Measurements from ENCODE around the gene PRF1. TPM values are rescaled to one million over a fixed set of nuclear protein-coding genes. Genes with fewer than 3 reads are reported as not detected.
A peak's percentile ranks its signal among the peaks of the same experiment; 100 is the strongest.

The PRF1 gene
- total and polyA plus RNA-seq, 2 donors from 2014 or later = 1.4 to 8.8 TPM

DNA sequence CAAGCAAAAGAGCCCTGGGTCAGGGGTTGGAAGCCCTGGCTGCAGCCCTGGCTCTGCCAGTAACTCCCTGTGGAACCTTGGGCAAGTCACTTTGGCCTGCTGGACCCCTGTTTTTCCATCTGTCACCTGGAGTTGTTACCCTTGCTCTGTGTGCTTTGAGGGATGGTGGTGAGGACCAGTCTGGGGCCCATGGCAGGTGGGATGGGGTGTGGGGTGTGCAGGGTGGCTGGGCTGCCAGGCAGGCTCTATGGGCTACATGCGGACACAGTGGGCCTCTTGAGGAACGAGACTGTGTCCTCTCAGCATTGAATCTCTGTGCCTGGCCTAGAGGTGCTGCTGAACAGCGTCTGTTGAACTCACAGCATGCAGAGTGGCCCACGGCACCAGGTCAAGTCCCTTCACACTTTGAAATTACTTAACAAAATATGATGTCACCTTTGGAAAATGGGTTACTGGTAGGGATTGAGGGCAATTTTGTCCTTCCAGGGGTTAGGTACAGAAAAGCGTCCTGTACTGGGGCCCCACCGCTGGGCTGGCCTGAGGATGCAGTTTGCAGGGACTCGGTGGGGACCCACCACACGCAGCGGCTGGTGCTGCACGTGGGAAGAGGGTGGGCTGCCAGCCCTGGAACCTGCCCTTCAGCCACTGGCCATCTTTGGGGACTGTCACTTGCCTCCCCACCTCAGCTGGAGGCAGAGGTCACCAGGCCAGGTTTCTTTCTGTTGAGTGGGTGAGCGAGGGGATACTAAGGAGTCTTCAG is 45.3 kb downstream of the PRF1 start:
- Histone ChIP-seq H3K4me1 (ENCODE audit: control insufficient read depth in 2 of 3, insufficient read depth in 2 of 3, low read depth in 1 of 3, low read length in 3 of 3) (peaks cover 0 to 3% (median 0%) of the 10 kb centered on the region in 3 donors), H3K36me3 (ENCODE audit: control insufficient read depth in 2 of 3, insufficient read depth in 3 of 3, low read length in 3 of 3) (peaks cover 0 to 3% (median 0%) of the 10 kb centered on the region in 3 donors), H3K27ac (ENCODE audit: low read depth in 2 of 2, low read length in 2 of 2) (no peak overlapping the region), H3K4me3 (ENCODE audit: low read length in 3 of 3) (no peak overlapping the region), H3K9ac (ENCODE audit: low read length in 3 of 3) (no peak overlapping the region), H3K27me3 (ENCODE audit: control insufficient read depth, insufficient read depth, low read length) (no peaks in the 10 kb centered on the region), H3K9me3 (ENCODE audit: control insufficient read depth in 2 of 3, insufficient read depth in 1 of 3, low read length in 3 of 3) (no peaks in the 10 kb centered on the region)
- TF ChIP-seq, protein P1, sequence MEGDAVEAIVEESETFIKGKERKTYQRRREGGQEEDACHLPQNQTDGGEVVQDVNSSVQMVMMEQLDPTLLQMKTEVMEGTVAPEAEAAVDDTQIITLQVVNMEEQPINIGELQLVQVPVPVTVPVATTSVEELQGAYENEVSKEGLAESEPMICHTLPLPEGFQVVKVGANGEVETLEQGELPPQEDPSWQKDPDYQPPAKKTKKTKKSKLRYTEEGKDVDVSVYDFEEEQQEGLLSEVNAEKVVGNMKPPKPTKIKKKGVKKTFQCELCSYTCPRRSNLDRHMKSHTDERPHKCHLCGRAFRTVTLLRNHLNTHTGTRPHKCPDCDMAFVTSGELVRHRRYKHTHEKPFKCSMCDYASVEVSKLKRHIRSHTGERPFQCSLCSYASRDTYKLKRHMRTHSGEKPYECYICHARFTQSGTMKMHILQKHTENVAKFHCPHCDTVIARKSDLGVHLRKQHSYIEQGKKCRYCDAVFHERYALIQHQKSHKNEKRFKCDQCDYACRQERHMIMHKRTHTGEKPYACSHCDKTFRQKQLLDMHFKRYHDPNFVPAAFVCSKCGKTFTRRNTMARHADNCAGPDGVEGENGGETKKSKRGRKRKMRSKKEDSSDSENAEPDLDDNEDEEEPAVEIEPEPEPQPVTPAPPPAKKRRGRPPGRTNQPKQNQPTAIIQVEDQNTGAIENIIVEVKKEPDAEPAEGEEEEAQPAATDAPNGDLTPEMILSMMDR (IDR thresholded peaks at IDR 0.05; ENCODE audit: borderline replicate concordance, extremely low read depth, insufficient read depth) = no peak
- DNase-seq = peak in 2 of 5 donors; percentile 19 to 56
- FAIRE-seq = no peak
- intact Hi-C loops (cut with DNase I) = no loop called here

DNA sequence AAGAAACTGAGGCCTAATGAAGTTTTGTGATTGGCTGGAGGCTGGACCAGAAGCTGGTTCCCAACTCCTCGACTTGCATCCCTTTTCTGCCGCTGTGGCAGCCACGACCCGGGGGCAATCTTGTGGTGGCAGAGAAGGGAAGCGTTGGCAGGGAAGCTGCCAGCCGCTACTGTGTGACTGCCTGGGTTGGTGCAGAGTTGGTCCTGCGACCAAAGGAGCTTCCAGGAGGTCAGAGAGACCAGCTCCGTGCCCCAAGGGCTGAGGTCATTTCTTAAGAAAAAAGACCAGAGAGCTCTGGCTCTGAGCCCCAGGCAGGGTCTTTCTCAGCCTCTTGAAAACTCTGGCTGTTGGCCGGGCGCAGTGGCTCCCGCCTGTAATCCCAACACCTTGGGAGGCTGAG is 47.2 kb downstream of the PRF1 start:
- H3K27me3 ChIP-seq (ENCODE audit: control insufficient read depth, insufficient read depth, low read length) = no peaks in the 10 kb centered on the region
- H3K27ac ChIP-seq (ENCODE audit: low read depth in 2 of 2, low read length in 2 of 2) = no peak overlapping the region
- H3K4me3 ChIP-seq (ENCODE audit: low read length in 3 of 3) = no peak overlapping the region
- no peaks in the 10 kb centered on the region for H3K9me3 ChIP-seq (ENCODE audit: control insufficient read depth in 2 of 3, insufficient read depth in 1 of 3, low read length in 3 of 3)
- TF ChIP-seq, protein P1 (IDR thresholded peaks at IDR 0.05; ENCODE audit: borderline replicate concordance, extremely low read depth, insufficient read depth) = no peak
- peaks cover 0 to 3% (median 0%) of the 10 kb centered on the region in 3 donors for H3K4me1 ChIP-seq (ENCODE audit: control insufficient read depth in 2 of 3, insufficient read depth in 2 of 3, low read depth in 1 of 3, low read length in 3 of 3)
- H3K9ac ChIP-seq (ENCODE audit: low read length in 3 of 3) = no peak overlapping the region
- DNase-seq (peak in 1 of 5 donors; percentile 27), FAIRE-seq (no peak)
- H3K36me3 ChIP-seq (ENCODE audit: control insufficient read depth in 2 of 3, insufficient read depth in 3 of 3, low read length in 3 of 3) = peaks cover 0 to 3% (median 0%) of the 10 kb centered on the region in 3 donors
- intact Hi-C loops (cut with DNase I) = no loop called here

DNA sequence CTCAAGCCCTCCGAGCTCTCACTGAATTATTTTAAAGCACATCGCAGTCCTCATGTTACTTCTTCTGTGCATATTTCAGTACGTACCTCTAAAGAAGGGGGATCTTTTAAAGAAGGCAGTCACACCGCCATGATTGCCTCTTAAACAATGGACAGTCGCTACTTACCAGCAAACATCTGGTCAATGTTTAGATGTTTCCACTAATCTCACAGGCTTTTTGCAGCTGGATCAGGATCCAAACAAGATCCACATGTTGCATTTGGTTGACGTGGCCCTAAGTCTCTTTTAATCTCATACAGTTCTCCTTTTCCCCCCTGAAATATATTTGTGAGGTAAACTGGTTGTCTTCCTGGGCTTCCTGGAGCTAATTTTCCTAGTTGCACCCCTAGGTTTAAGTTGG is 50.0 kb downstream of the PRF1 start:
- Histone ChIP-seq H3K27ac (ENCODE audit: low read depth in 2 of 2, low read length in 2 of 2) (no peak overlapping the region), H3K9ac (ENCODE audit: low read length in 3 of 3) (no peak overlapping the region), H3K9me3 (ENCODE audit: control insufficient read depth in 2 of 3, insufficient read depth in 1 of 3, low read length in 3 of 3) (no peaks in the 10 kb centered on the region), H3K36me3 (ENCODE audit: control insufficient read depth in 2 of 3, insufficient read depth in 3 of 3, low read length in 3 of 3) (peaks cover 0 to 3% (median 0%) of the 10 kb centered on the region in 3 donors), H3K4me3 (ENCODE audit: low read length in 3 of 3) (no peak overlapping the region), H3K27me3 (ENCODE audit: control insufficient read depth, insufficient read depth, low read length) (no peaks in the 10 kb centered on the region), H3K4me1 (ENCODE audit: control insufficient read depth in 2 of 3, insufficient read depth in 2 of 3, low read depth in 1 of 3, low read length in 3 of 3) (no peaks in the 10 kb centered on the region)
- intact Hi-C loops (cut with DNase I) = loop anchor here (5.0 kb wide), 1 partner anchor 210 kb away; no protein-coding TSS in a partner anchor
- DNase-seq (peak in 1 of 5 donors; percentile 57), FAIRE-seq (no peak)
- TF ChIP-seq, protein P1 (IDR thresholded peaks at IDR 0.05; ENCODE audit: borderline replicate concordance, extremely low read depth, insufficient read depth) = no peak

Data from kidney (tissue), 14 donors.